B cell (primary cell): ENCODE measurements around the gene THUMPD1. TPM values are rescaled to one million over a fixed set of nuclear protein-coding genes. Genes with fewer than 3 reads are reported as not detected.

Source experiments
- ATAC-seq: fragments of 200-7000 bp; cut with Tn5 transposase; one replicate; pipeline ENCODE4 v1.10.0; 2021; ENCODE audit warnings: low read depth, mild to moderate bottlenecking, moderate number of reproducible peaks, moderate library complexity
- CTCF ChIA-PET: fragments of 350-600 bp; sonication (Branson Sonifier 250); formaldehyde crosslinking; loops from one replicate; lab custom pipeline; 2021; ENCODE audit warnings: antibody characterized with exemption, inconsistent platforms; lab: Charles Lee
- POLR2A ChIA-PET: fragments of 350-600 bp; sonication (Branson Sonifier 250); formaldehyde crosslinking; loops from one replicate; lab custom pipeline; 2021; ENCODE audit warnings: antibody characterized with exemption; lab: Charles Lee
- DNase-seq: peaks from one replicate; pipeline ENCODE4 v3.0.0; 2013
- H2AFZ ChIP-seq: 2 replicates; pipeline ENCODE4 v1.6.1; 2012; ENCODE audit warnings: mild to moderate bottlenecking, low read depth, low read length; ENCODE audit not compliant: insufficient read depth, poor library complexity, severe bottlenecking
- H3K27ac ChIP-seq, 2 donors: 1 replicate in 1 of 2; 2 replicates in 1 of 2; pipeline ENCODE4 v1.5.1; 2012 to 2013; ENCODE audit warnings: low read length in 2 of 2, mild to moderate bottlenecking in 2 of 2, moderate library complexity in 1 of 2
- H3K27me3 ChIP-seq, 4 experiments: fragments of 200-600 bp in 1 of 4; sonication (generic) in 1 of 4; replicated peaks in 1 of 4; 1 replicate in 2 of 4; 2 replicates in 2 of 4; pipeline versions ENCODE4 v1.6.1 to v1.7.0; 2013 to 2016; ENCODE audit warnings: low read length in 3 of 4, mild to moderate bottlenecking in 2 of 4, mixed read lengths in 1 of 4, moderate library complexity in 1 of 4; ENCODE audit not compliant: insufficient read depth in 4 of 4, control insufficient read depth in 3 of 4; ENCODE audit errors: control extremely low read depth in 1 of 4
- H3K36me3 ChIP-seq, 2 experiments: replicated peaks in 1 of 2; 1 replicate in 1 of 2; 2 replicates in 1 of 2; pipeline versions ENCODE4 v1.6.1 to v1.7.1; 2013; ENCODE audit warnings: low read length in 1 of 2; ENCODE audit not compliant: insufficient read depth in 2 of 2, control insufficient read depth in 1 of 2; ENCODE audit errors: control extremely low read depth in 1 of 2, extremely low read depth in 1 of 2
- H3K4me1 ChIP-seq, 2 donors: fragments of 200-600 bp in 1 of 2; sonication (generic) in 1 of 2; 1 replicate in 1 of 2; 2 replicates in 1 of 2; pipeline versions ENCODE4 v1.5.1 to v1.6.1; 2013 to 2017; ENCODE audit warnings: low read length in 2 of 2; ENCODE audit not compliant: control insufficient read depth in 2 of 2, insufficient read depth in 2 of 2
- H3K4me2 ChIP-seq: replicated peaks from 2 replicates; pipeline ENCODE3; 2012; ENCODE audit warnings: mild to moderate bottlenecking, low read depth, low read length; ENCODE audit not compliant: poor library complexity, severe bottlenecking
- H3K4me3 ChIP-seq, 5 experiments: fragments of 200-600 bp in 1 of 5; sonication (generic) in 1 of 5; 1 replicate in 3 of 5; 2 replicates in 2 of 5; pipeline versions ENCODE4 v1.5.1 to v1.7.0; 2011 to 2016; ENCODE audit warnings: low read length in 4 of 5, mild to moderate bottlenecking in 4 of 5, low read depth in 2 of 5, control low read depth in 1 of 5, moderate library complexity in 1 of 5; ENCODE audit not compliant: insufficient read depth in 1 of 5; ENCODE audit errors: control extremely low read depth in 1 of 5, extremely low read depth in 1 of 5
- H3K79me2 ChIP-seq: fragments of 200-600 bp; sonication (generic); one replicate; pipeline ENCODE4 v1.6.0; 2016; ENCODE audit warnings: low read length; ENCODE audit not compliant: control insufficient read depth, insufficient read depth
- H3K9ac ChIP-seq: fragments of 200-600 bp; sonication (generic); 2 replicates; pipeline ENCODE4 v1.6.1; 2017; ENCODE audit warnings: mild to moderate bottlenecking, low read length, moderate library complexity
- H3K9me3 ChIP-seq, 3 donors: one replicate each; pipeline versions ENCODE4 v1.6.1 to v1.7.1; 2013; ENCODE audit warnings: low read length in 2 of 3; ENCODE audit not compliant: control insufficient read depth in 2 of 3, insufficient read depth in 1 of 3; ENCODE audit errors: control extremely low read depth in 1 of 3
- H4K20me1 ChIP-seq: 2 replicates; pipeline ENCODE4 v1.6.0; 2012; ENCODE audit warnings: mild to moderate bottlenecking, low read length; ENCODE audit not compliant: insufficient read depth, control insufficient read depth, poor library complexity, severe bottlenecking
- H3K27ac Mint-ChIP-seq: one replicate; pipeline ENCODE4 v1.8.0; 2021; ENCODE audit warnings: mixed read lengths
- H3K27me3 Mint-ChIP-seq: one replicate; pipeline ENCODE4 v1.8.0; 2021; ENCODE audit warnings: mixed read lengths
- H3K4me1 Mint-ChIP-seq: one replicate; pipeline ENCODE4 v1.8.0; 2021; ENCODE audit warnings: mixed read lengths
- H3K4me3 Mint-ChIP-seq: one replicate; pipeline ENCODE4 v1.8.0; 2021; ENCODE audit warnings: mixed read lengths
- H3K9me3 Mint-ChIP-seq: one replicate; pipeline ENCODE4 v1.8.0; 2022; ENCODE audit warnings: mixed read lengths; ENCODE audit not compliant: insufficient read depth
- EZH2 ChIP-seq: IDR thresholded peaks from 2 replicates; pipeline ENCODE4 v1.6.1; 2012; ENCODE audit warnings: borderline replicate concordance, low read depth, mild to moderate bottlenecking, moderate library complexity, low read length; ENCODE audit not compliant: insufficient read depth, poor library complexity, severe bottlenecking
- WGBS: methylation state at CpG from one replicate; pipeline ENCODE4 v1.1.5; 2013; ENCODE audit warnings: missing lambda C conversion rate; ENCODE audit not compliant: insufficient coverage; 5-methylcytosine and 5-hydroxymethylcytosine counted together
- intact Hi-C: fragments of 100-400 bp; cut with micrococcal nuclease; formaldehyde crosslinking; loops from one replicate; pipeline ENCODE4 v1.10.0; 2022
- polyA minus RNA-seq: library from RNA; depleted of rRNA, polyadenylated mRNA; stranded (reverse); fragments of >200 nt; gene quantifications from 2 replicates; pipeline ENCODE4 v1.2.3, GENCODE V29; 2012
- polyA plus RNA-seq: library from polyadenylated mRNA; depleted of rRNA; stranded (reverse); fragments of >200 nt; gene quantifications from 2 replicates; pipeline ENCODE4 v1.2.3, GENCODE V29; 2012
- total RNA-seq, 2 donors: library from RNA; stranded (reverse); fragments of 120-200 nt in 1 of 2; gene quantifications; 1 replicate in 1 of 2; 2 replicates in 1 of 2; pipeline versions ENCODE4 v1.2.3 to v1.2.4, GENCODE V29; 2013 to 2022
- TF ChIP-seq, protein P1 (sequence below): fragments of 200-600 bp; IDR thresholded peaks from one replicate; pipeline ENCODE4 v1.8.0; 2022; ENCODE audit warnings: antibody characterized with exemption, mild to moderate bottlenecking

Gene THUMPD1, protein sequence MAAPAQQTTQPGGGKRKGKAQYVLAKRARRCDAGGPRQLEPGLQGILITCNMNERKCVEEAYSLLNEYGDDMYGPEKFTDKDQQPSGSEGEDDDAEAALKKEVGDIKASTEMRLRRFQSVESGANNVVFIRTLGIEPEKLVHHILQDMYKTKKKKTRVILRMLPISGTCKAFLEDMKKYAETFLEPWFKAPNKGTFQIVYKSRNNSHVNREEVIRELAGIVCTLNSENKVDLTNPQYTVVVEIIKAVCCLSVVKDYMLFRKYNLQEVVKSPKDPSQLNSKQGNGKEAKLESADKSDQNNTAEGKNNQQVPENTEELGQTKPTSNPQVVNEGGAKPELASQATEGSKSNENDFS
- 52.5 and 54.3 TPM in 2 replicates for total RNA-seq
- 80.8 TPM for total RNA-seq (2013)
- 72.6 and 87.1 TPM in 2 replicates for polyA plus RNA-seq
- polyA minus RNA-seq: 85.7 and 159 TPM in 2 replicates

DNA sequence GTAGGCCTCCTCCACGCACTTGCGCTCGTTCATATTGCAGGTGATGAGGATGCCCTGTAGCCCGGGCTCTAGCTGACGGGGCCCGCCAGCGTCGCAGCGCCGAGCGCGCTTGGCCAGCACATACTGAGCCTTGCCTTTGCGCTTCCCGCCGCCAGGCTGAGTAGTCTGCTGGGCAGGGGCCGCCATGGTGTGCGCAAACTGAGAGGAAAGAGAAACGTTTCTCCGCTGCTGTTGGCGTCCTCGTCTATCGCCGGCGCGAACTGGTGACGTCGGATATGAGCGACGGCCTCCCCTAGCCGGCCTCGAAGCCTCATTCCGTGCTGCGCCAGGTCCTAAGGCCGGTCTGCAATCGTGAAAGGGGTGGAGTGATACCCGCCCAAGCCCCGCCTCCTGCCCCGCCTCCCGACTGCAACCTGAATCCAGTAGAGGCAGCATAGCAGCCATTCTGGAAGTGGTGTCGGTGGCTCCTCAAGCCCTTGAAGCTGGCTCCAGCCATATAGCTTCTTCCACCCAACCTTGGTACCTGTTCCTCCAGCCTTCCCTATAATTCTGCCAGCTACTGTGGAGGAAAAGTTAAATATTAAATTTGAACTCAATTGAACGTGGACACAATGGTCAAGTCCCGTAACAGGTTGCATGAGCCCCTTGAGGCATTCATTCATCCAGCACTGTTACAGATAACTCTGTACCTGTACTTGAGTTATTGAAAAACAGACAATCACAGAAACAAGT, at the start of gene THUMPD1:
Gene THUMPD1, minus strand, starts transcription at position 265 of the 732 bp plus-strand sequence. Its CDS starts 79 bp downstream, at position 186.
- peaks cover 10 to 23% of the 10 kb centered on the region in 2 experiments for H3K36me3 ChIP-seq
- Mint-ChIP-seq H3K27me3 (no peaks in the 10 kb centered on the region), H3K4me1 (peaks cover 22% of the 10 kb centered on the region), H3K9me3 (no peaks in the 10 kb centered on the region), H3K27ac (peak within 1 kb of the TSS; percentile 97), H3K4me3 (peak within 1 kb of the TSS; percentile 95)
- ChIA-PET POLR2A (interaction anchor here (0.6 to 1.0 kb wide), 3 partner anchors 22 to 149 kb away, joined by 3 to 5 read pairs (median 4); partner anchors contain the start of gene ACSM3), CTCF (interaction anchor here (0.5 to 3.6 kb wide), 2 partner anchors 65 to 180 kb away, joined by 3 to 13 read pairs; no protein-coding TSS in a partner anchor)
- H4K20me1 ChIP-seq: peaks cover 28% of the 10 kb centered on the region
- 3% methylated on average over 41 of the region's 42 CpGs for WGBS
- H3K9me3 ChIP-seq: peaks cover 0 to 7% (median 5%) of the 10 kb centered on the region in 3 donors
- H3K27me3 ChIP-seq: no peaks in the 10 kb centered on the region
- H3K79me2 ChIP-seq: peaks cover 32% of the 10 kb centered on the region
- DNase-seq (peak; percentile 96), ATAC-seq (peak; percentile 91)
- peak within 1 kb of the TSS; percentile 88 for H2AFZ ChIP-seq
- peak within 1 kb of the TSS; percentile 80 for H3K9ac ChIP-seq
- H3K4me2 ChIP-seq: peak within 1 kb of the TSS; percentile 78
- H3K4me3 ChIP-seq: peak within 1 kb of the TSS; percentile 74 to 100 (median 90)
- peaks cover 19 to 23% of the 10 kb centered on the region in 2 donors for H3K4me1 ChIP-seq
- no peak for TF ChIP-seq EZH2
- TF ChIP-seq, protein P1, sequence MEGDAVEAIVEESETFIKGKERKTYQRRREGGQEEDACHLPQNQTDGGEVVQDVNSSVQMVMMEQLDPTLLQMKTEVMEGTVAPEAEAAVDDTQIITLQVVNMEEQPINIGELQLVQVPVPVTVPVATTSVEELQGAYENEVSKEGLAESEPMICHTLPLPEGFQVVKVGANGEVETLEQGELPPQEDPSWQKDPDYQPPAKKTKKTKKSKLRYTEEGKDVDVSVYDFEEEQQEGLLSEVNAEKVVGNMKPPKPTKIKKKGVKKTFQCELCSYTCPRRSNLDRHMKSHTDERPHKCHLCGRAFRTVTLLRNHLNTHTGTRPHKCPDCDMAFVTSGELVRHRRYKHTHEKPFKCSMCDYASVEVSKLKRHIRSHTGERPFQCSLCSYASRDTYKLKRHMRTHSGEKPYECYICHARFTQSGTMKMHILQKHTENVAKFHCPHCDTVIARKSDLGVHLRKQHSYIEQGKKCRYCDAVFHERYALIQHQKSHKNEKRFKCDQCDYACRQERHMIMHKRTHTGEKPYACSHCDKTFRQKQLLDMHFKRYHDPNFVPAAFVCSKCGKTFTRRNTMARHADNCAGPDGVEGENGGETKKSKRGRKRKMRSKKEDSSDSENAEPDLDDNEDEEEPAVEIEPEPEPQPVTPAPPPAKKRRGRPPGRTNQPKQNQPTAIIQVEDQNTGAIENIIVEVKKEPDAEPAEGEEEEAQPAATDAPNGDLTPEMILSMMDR: no peak
- peak within 1 kb of the TSS; percentile 90 to 97 for H3K27ac ChIP-seq
- intact Hi-C loops: loop anchor here (1.0 to 10.0 kb wide), 6 partner anchors 22 to 1449 kb away; partner anchors contain the start of genes CCP110, ERI2, GDE1 and LDAF1
